ENCODE data around the gene ZC2HC1B.
"Not testable (repeated sequence)": the region's sequence is repeated elsewhere in the genome, so short reads cannot be mapped to it uniquely, and the experiment has no call there.

Gene ZC2HC1B

GRCh38 chr6:143871202-143871730, 7.0 kb downstream of the ZC2HC1B start:
- not testable (repeated sequence) for FAIRE-seq

GRCh38 chr6:143872201-143872600, 7.9 kb downstream of the ZC2HC1B start:
- no peak for FAIRE-seq

- FAIRE-seq = not testable (repeated sequence)
These were observed 9.3 kb downstream of the ZC2HC1B start for GRCh38 chr6:143873600-143873999.

GRCh38 chr6:143874503-143874902, 10.2 kb downstream of the ZC2HC1B start:
- not testable (repeated sequence) for FAIRE-seq

- no peak for FAIRE-seq
These were observed 13.5 kb downstream of the ZC2HC1B start for GRCh38 chr6:143877584-143878271.

GRCh38 chr6:143878272-143878760, 14.0 kb downstream of the ZC2HC1B start:
- no peak for FAIRE-seq

GRCh38 chr6:143880412-143880811, 16.1 kb downstream of the ZC2HC1B start:
- FAIRE-seq = no peak

- no peak for FAIRE-seq
These were observed 18.2 kb downstream of the ZC2HC1B start for GRCh38 chr6:143882401-143882930.

- FAIRE-seq = no peak
These were observed 20.1 kb downstream of the ZC2HC1B start for GRCh38 chr6:143884216-143884900.

GRCh38 chr6:143885116-143885515, 20.8 kb downstream of the ZC2HC1B start:
- FAIRE-seq = no peak

- FAIRE-seq = no peak
These were observed 30.4 kb downstream of the ZC2HC1B start for GRCh38 chr6:143894655-143895054.

GRCh38 chr6:143896126-143896860, 32.0 kb downstream of the ZC2HC1B start:
- FAIRE-seq = no peak

- no peak for FAIRE-seq
These were observed 36.1 kb downstream of the ZC2HC1B start for GRCh38 chr6:143900358-143900757.

GRCh38 chr6:143901885-143902750, 37.8 kb downstream of the ZC2HC1B start:
- no peak for FAIRE-seq

- FAIRE-seq = no peak
These were observed 38.6 kb downstream of the ZC2HC1B start for GRCh38 chr6:143902827-143903226.

GRCh38 chr6:143911028-143911427, 46.8 kb downstream of the ZC2HC1B start:
- no peak for FAIRE-seq

GRCh38 chr6:143912671-143913070, 48.4 kb downstream of the ZC2HC1B start:
- no peak for FAIRE-seq

- FAIRE-seq = not testable (repeated sequence)
These were observed 52.8 kb downstream of the ZC2HC1B start for GRCh38 chr6:143917026-143917425.

GRCh38 chr6:143928853-143929252, 64.6 kb downstream of the ZC2HC1B start:
- no peak for FAIRE-seq

GRCh38 chr6:143929975-143930374, 65.7 kb downstream of the ZC2HC1B start:
- FAIRE-seq = no peak

- no peak for FAIRE-seq
These were observed 70.1 kb downstream of the ZC2HC1B start for GRCh38 chr6:143934331-143934730.

- FAIRE-seq = no peak
These were observed 70.6 kb downstream of the ZC2HC1B start for GRCh38 chr6:143934867-143935266.
